GM18508 (cell line): ENCODE measurements around the gene BRINP2.

Source experiments
- ATAC-seq: cut with Tn5 transposase; IDR thresholded peaks from one replicate; pipeline ENCODE4 v1.9.1; 2021; ENCODE audit warnings: moderate number of reproducible peaks; ENCODE audit not compliant: insufficient read depth, unreplicated experiment

Gene BRINP2

GRCh38 chr1:177170756-177171535 lies at the start of gene BRINP2:
Gene BRINP2 (plus strand): TSS chr1:177170958. CDS start chr1:177229877, 58,919 bp downstream.
- no peak for ATAC-seq

- ATAC-seq = no peak
Measured at GRCh38 chr1:177122461-177123251, 48.1 kb upstream of the BRINP2 start.

GRCh38 chr1:177124577-177125278 lies 46.0 kb upstream of the BRINP2 start:
- ATAC-seq = no peak

- ATAC-seq = no peak
Measured at GRCh38 chr1:177126267-177126666, 44.5 kb upstream of the BRINP2 start.

- ATAC-seq = no peak
Measured at GRCh38 chr1:177128665-177129281, 42.0 kb upstream of the BRINP2 start.

GRCh38 chr1:177130451-177130945 lies 40.3 kb upstream of the BRINP2 start:
- ATAC-seq = no peak

GRCh38 chr1:177131723-177132122 lies 39.0 kb upstream of the BRINP2 start:
- no peak for ATAC-seq

GRCh38 chr1:177132141-177132540 lies 38.6 kb upstream of the BRINP2 start:
- no peak for ATAC-seq

GRCh38 chr1:177133977-177134538 lies 36.7 kb upstream of the BRINP2 start:
- no peak for ATAC-seq

- ATAC-seq = no peak
Measured at GRCh38 chr1:177135250-177135649, 35.5 kb upstream of the BRINP2 start.

GRCh38 chr1:177137814-177138213 lies 32.9 kb upstream of the BRINP2 start:
- no peak for ATAC-seq

GRCh38 chr1:177138347-177138746 lies 32.4 kb upstream of the BRINP2 start:
- ATAC-seq = no peak

- no peak for ATAC-seq
Measured at GRCh38 chr1:177142010-177142409, 28.7 kb upstream of the BRINP2 start.

GRCh38 chr1:177142791-177143271 lies 27.9 kb upstream of the BRINP2 start:
- ATAC-seq = no peak

GRCh38 chr1:177145106-177146070 lies 25.4 kb upstream of the BRINP2 start:
- ATAC-seq = no peak

- ATAC-seq = no peak
Measured at GRCh38 chr1:177146499-177146898, 24.3 kb upstream of the BRINP2 start.

- no peak for ATAC-seq
Measured at GRCh38 chr1:177162243-177162642, 8.5 kb upstream of the BRINP2 start.

- no peak for ATAC-seq
Measured at GRCh38 chr1:177163844-177164379, 6.8 kb upstream of the BRINP2 start.
